GM21447 (cell line): Measurements from ENCODE around the gene ADRA1B.

Source experiments
- ATAC-seq: cut with Tn5 transposase; IDR thresholded peaks from one replicate; pipeline ENCODE4 v1.9.1; 2021; ENCODE audit not compliant: unreplicated experiment

ADRA1B gene

DNA sequence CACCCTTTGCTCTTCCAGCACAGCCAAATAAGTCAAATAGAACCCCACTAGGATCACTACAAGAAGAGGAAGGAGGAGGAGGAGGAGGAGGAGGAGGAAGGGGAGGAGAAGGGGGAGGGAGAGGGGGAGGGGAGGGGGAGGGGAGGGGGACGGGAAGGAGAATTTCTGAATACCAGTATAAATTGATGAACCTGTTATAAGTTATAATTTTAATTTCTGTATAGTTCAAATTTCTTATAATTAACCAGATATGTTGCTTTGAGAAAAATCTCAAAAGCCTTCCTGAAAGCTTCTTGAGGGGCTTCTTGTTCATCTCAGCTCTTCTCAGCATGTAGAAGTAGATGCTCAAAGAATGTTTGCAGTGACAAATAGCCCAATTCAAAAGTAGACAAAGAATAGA lies 15.0 kb upstream of the ADRA1B start:
- no peak for ATAC-seq

DNA sequence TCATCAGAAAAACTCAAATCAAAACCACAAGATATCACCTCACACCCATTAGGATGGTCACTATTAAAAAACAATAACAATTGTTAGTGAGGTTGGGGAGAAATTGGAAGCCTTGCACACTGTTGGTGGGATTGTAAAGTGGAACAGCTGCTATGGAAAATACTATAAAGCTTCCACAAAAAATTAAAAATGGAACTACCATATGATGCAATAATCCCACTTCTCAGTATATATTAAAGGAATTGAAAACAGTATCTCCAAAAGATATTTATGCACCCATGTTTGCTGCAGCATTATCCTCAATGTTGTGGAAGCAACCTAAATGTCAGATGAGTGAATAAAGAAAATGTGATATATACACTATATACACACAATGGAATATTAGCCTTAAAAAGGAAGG lies 14.5 kb upstream of the ADRA1B start:
- no peak for ATAC-seq

DNA sequence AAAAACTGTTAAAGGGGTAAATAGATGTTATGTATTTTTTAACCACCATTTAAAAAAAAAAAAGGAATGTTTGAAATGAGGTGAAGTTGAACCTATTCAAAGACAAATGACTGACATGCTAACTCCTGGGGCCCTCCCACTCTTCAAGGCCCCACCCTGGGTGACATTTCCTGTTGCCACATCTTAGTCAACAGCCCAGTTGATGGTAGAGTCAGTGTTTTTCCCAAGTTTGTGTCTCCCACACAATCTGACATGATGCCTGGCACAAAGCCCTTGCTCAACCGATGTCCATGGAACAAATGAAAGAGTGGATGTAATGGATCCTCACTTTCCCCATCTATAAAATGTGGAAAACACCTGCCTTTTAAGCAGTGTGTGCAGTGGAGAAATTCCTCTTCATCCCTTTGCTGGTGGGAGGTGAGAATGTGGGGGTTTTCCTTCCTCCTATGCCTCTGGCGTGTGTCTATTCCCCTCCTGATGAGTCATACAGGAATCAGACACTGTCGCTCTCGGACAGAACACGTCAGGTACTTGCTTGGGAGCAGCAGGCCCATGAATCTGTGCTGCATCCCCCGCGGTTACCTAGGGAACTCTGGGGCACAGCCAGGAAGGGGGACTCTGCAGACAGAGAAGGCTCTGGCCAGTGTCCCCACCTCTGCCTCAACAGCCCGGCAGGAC lies 13.7 kb upstream of the ADRA1B start:
- ATAC-seq = no peak

DNA sequence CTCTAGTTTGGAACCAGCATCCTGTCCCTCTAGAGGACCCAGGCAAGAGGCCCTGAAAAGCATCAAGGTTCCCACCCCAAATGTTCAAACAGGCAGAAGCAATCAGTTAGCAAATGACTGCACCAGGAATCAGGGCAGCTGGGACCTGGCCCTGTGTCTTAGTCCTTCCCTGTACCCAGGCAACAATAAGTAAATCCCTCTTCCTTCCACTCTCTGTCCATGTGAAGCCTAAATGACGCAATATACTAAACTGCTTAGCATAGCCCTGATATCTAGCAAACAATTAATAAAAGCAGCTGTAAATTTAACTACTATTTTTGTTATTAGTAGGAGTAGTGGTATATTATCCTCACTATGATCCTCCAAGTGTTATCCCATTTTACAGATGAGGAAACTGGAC lies 13.2 kb upstream of the ADRA1B start:
- no peak for ATAC-seq

DNA sequence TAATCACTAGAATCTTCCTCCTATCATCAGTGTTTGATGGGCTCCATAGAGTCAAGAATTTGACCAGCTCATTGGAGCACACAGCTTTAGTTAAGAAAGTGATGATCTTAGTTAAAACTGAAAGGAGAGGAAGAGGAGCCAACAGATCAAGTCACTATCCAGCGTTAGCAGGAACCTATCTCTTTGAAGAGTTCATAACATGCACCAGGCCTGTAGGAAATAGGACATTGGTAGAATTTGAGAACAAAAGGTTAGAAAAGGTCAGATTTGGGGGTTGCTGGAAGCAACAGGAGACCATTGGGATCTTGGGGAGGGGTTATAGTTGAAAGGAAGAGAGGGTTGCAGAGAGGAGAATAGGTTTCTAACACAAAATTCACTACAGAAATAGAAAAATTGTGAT lies 11.4 kb upstream of the ADRA1B start:
- no peak for ATAC-seq

DNA sequence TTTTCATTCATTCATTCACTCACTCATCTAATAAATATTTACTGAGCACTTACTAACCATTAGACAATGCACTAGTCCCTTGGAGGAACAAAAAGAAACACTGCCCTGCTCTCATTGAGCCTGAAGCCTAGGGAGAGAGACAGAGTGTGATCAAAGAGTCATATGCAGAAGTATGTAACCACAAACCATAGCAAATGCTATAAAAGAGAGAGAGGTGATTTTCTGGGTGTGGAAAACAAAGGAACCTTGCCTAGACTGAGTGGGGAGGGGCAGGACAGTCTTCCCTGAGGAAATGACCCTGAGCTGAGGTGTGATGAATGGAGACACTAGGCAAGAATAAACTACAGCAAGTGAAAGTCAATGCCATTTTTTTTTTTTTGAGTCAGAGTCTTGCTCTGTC lies 10.8 kb upstream of the ADRA1B start:
- ATAC-seq = no peak

DNA sequence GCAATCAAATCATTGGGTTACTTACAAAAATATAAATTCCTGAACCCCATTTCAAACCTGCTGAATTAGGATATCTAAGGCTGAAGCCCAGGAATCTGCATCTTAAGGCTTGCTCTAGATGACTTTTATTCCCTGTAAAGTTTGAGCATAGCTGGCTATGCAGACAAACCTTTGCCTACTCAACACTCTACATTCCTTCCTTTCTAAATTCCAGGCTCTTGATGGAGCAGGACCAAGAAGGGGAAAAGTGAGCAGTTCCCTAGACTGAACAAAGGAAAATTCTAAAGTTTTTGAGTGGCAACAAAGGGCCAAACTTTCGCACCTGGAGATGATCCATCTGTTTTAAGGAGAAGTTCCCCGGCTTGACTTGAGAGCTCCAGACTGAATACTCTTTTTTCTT lies 9.8 kb upstream of the ADRA1B start:
- no peak for ATAC-seq

DNA sequence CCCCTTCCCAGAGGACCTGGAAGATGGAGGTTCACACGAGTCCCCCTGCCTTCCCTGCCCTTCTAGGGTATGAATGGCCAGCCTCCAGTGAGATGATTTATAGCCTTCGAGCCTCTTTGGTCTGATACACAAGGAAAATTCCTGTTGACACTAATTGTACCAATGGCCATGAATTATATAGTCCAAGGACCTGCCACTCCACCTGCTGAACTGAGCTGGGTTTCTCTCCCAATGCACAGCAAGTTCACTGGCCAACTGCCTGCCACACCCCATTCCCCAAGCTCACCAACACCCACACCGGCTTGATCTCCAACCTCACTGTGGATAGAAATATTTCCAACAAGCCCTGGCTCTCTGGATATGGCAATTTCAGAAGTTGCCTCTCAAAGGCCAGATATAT lies 9.3 kb upstream of the ADRA1B start:
- no peak for ATAC-seq

DNA sequence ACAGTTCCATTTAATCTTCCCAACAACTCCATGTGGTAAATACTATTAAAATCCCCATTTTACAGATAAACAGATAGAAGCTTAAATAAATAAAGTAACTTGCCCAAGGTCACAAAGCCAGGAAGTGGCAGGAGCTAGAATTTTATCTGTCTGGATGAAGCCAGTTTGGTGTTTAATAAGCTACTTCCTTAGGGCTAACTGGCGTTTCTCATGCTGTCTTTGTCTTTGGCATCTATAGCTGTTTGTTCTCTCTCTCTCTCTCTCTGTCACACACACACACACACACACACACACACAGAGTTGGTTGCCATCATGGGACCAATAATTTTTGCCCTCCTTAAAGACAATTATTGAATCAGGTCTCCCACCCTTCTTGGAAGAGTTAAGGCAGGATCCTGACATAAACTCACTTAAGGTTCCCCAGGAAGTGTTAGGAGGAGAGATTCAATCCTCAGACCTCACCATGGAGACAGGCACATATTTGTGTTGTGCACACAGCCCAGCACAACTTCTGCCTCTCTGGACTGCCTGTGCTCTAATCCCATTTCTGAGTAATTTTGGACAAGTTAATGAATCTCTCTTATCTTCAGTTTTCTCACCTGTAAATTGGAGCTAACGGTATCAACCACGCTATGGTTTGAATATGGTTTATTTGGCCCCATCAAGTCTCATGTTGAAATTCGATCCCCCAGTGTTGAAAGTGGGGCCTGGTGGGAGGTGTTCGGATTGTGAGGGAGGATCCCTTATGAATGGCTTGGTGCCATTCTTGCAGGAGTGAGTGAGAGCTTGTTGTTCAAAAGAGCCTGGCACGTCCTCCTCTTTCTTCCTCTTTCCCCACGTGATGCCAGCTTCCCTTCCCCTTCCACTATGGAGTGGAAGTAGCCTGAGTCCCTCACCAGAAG lies 8.3 kb upstream of the ADRA1B start:
- no peak for ATAC-seq

DNA sequence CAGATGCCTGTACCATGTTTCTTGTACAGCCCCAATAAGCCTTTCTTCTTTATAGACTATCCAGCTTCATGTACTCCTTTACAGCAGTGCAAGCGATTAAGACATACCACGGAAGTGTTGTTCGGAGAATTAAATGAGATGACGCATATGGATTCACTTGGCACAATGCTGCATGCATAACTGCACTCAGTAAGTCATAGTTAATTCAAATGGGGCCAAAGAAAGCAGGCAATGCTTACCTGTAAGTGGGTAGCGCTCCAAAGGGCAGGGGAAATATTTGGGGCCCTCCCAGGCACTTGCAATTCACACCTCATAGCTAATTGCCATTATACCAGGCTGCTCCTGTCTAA lies 7.7 kb upstream of the ADRA1B start:
- no peak for ATAC-seq

DNA sequence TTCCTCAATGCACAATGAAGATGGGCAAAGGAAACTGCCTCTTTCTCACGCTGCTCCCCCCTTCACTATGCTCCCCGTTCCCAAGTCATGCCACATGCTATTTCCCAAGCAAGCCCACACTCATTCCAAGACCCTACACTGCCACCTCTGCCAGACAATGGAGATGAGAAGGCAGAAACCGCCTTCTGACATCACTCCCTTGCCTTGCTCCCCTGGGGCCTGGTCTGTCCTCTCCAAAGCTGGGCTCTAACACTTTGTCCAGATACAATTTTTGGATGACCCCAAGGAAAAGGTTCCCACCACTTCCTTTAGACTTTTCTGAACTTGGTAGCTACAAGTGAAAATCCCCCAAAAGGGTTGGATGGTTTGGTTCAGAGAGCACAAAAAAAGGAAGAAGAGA lies 7.2 kb upstream of the ADRA1B start:
- ATAC-seq = no peak

DNA sequence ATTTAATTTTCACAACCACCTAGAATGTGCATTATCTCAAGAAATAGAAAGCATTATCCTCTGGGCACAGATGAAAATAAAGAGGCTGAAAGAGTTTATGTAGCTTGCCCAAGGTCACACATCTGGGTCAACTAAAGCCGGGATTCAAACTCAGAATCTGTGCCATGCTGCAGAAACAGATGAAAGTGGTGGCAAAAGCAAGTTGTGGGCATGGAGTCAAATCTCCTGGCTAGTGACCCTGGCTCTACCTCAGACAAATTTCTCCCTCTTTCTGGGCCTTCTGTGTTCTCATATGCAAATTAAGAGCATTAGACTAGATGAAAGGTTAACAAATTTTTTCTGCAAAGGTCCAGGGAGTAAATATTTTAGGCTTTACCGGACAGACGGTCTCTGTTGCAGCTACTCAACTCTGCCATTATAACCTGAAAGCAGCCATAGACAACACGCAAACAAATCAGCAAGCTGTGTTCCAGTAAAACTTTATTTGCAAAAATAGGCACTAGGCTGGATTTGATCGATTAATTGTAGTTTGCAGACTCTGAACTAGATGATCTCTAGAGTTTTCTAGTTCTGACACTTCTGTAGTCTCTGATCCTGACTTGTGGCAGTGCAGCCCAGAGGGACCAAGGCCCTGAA lies 6.0 kb upstream of the ADRA1B start:
- no peak for ATAC-seq

DNA sequence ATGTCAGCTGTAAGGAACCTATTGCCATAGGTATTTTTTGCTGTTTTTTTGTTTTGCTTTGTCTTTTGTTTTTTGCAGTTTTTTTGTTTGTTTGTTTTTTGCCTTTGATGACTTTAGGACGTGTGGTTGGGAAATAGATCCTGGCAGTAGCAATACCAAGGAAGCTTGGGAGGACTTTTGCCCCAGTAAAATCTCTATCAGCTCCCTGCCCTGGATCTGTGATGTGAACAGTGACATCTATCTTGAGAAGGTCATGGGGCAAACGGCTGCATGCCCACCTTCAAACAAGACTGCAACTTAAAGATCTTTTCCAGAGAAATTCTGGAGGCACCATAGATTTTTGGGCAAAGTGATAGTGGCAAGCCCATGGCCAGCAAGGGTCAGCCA lies 5.4 kb upstream of the ADRA1B start:
- ATAC-seq = no peak

DNA sequence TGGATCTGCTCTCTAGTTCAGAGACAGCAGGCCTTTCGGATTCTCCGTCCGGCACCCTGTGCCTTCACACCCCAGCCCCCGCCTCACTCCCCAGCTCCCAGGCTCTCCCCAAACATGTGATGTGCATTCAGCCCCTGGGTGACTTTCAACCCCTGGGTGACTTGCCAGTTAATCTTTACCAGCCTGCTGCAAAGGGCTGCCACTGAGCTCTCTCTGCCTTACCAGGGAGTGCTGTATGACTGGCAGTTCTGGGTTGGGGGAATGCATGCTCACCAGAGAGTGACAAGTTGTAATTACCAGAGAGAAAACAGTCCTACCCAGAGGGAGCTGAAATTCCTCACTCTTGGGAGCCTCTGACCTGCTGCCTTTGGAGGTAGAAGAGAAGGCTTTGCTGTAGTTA lies 4.9 kb upstream of the ADRA1B start:
- no peak for ATAC-seq

DNA sequence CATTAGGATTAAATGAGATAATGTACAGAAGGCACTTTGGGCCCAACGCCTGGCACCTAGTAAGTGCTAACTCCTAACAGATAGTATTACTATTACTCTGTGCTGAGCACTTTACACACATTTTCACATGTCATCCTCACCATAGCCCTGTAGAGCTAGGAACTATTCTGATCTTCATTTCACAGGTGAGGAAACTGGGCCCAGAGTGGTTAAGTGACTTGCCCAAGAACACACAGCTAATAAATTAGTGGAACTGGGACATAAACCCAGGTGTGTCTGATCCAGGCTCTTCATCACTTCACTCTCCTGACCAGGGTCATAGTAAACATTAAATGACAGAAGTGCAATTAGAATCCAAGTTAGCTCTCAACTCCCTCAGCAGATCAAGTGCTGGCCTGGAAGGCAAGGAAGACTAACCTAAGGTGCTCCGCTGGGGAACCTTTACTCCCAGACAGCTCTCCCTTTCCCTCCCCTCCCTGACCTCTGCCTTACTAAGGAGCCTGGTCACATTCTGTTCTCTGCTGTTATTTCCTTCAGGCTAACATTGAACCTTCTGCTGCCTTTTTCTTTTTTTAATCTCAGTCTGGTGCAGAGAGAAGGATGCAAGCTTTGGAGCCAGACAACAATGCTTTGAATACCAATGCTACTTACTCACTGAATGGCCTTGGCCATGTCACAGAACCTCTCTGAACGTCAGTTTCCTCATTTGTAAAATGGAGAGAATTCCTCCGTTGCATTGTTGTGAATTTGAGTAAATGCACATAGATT lies 4.1 kb upstream of the ADRA1B start:
- ATAC-seq = no peak

DNA sequence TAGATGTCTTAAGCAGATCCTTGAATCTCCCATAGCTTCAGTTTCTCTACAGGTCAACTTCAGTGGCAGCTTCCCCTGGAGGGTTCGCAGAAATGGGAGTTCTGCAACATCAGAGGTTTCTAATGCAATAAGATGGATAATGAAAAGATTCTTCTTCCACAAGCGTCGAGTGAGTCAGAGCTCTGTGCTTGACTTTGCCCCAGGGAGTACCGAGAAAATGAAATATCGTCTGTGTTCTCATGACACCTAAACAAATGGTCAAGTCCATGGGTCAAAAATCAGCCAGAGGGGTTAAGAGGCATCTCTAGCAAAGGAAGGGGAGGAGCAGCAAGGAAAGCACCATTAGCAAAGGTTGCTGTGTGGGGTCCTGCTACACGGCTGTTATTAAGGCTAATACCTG lies 3.2 kb upstream of the ADRA1B start:
- no peak for ATAC-seq

DNA sequence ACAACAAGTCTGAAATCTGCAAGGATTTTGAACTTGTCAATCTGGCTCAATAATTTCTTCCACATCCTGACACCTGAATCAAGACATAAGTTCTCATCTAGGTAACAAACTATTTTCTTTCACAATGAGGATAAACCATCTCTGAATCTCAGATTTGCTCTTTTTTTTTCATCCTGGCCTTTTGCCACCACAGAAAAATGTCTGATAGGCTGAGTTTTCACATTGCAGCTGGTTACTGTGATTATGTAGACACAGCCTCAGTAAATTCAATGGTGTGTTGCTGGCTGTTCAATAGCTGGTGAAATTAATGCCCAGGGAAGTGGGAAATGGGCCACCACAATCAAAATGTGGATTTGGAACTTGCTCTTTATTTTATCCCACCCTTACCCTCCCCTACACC lies 2.8 kb upstream of the ADRA1B start:
- ATAC-seq = no peak

DNA sequence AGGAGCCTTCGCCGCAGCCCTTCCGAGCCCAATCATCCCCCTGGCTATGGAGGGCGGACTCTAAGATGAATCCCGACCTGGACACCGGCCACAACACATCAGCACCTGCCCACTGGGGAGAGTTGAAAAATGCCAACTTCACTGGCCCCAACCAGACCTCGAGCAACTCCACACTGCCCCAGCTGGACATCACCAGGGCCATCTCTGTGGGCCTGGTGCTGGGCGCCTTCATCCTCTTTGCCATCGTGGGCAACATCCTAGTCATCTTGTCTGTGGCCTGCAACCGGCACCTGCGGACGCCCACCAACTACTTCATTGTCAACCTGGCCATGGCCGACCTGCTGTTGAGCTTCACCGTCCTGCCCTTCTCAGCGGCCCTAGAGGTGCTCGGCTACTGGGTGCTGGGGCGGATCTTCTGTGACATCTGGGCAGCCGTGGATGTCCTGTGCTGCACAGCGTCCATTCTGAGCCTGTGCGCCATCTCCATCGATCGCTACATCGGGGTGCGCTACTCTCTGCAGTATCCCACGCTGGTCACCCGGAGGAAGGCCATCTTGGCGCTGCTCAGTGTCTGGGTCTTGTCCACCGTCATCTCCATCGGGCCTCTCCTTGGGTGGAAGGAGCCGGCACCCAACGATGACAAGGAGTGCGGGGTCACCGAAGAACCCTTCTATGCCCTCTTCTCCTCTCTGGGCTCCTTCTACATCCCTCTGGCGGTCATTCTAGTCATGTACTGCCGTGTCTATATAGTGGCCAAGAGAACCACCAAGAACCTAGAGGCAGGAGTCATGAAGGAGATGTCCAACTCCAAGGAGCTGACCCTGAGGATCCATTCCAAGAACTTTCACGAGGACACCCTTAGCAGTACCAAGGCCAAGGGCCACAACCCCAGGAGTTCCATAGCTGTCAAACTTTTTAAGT lies 819 bp downstream of the ADRA1B start:
- no peak for ATAC-seq

DNA sequence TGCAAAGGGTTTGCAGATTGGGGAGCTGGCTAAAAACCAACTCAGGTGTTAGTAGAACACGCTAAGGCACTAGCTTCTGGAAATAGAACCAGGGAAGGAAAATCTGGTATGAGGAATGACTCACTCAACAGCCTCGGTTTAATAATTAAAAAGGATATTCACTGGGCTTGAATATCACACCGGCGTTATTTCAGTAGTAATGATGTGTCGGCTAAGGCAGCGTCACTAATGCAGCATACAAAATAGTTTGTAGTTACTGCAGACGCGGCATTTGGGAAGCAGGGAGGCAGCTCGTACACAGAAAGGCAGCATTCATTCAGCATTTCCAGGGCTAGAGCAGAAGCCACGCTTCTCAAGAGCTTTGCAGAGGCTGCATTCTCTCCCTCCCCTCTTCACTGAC lies 1.7 kb downstream of the ADRA1B start:
- ATAC-seq = no peak

DNA sequence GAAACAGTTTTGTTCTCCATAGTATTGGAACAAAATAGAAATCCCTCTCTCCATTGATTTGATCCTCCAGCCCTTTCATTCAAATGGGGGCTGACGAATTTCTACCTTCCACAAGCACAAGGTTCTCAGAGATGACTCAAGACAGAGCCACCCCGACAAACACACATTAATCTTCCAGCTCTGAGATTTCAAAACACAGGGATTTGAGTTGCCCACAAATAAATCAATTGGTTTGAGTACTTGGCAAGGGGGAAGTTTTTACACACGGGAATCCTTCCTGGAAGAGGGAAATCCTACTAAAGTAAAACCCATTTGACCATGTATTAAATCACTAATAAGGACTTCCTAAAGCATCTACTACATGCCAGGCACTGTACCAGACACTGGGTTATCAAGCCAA lies 5.4 kb downstream of the ADRA1B start:
- ATAC-seq = no peak

DNA sequence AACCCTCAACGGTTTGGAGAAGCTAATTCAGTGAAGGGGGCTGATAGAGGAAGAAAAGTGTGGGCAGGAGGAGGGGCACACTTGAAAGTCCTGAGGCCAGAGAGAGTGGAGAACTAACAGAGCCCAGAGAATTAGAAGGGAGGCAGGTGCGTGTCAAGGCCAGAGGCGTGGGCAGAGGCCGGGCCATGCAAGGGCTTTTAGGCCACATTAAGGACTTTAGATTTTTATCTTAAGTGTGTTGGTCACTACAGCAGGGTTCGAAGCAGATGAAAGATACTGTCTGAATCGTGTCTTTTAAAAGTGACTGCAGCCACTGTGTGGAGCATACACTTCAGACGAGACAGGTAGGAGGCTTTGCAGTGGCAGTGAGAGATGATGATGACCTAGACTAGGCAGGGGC lies 6.7 kb downstream of the ADRA1B start:
- ATAC-seq = no peak
